GM19043 (cell line): ENCODE data around the gene OR5H15.
"Not testable (repeated sequence)": the region's sequence is repeated elsewhere in the genome, so short reads cannot be mapped to it uniquely, and the experiment has no call there.

ENCODE experiments used
- ATAC-seq: cut with Tn5 transposase; IDR thresholded peaks from one replicate; pipeline ENCODE4 v1.9.1; 2021; ENCODE audit warnings: low read depth; ENCODE audit not compliant: unreplicated experiment

The OR5H15 gene

DNA sequence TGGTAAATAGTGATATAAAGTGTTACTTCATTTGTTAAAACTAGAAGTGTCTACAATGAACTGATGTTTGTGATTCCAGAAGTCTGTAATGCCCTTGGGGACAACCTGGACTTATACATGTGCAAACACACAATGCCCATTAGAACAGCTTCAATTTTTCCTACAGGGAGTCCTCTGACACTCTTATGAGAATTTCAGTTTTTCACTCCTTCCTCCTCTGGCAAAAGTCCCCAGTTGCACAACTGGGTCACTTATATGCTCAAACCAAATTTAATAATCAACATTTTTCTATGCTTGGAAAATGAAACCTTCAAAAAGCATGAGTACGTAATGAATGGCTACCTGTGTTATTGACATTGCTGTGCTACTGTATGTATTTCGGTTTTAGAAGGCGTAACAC lies at the start of gene OR5H15:
TSS of gene OR5H15 (plus strand) at position 301 of the 400 bp plus-strand sequence. CDS start 2,004 bp downstream, outside the sequence.
- ATAC-seq: no peak

DNA sequence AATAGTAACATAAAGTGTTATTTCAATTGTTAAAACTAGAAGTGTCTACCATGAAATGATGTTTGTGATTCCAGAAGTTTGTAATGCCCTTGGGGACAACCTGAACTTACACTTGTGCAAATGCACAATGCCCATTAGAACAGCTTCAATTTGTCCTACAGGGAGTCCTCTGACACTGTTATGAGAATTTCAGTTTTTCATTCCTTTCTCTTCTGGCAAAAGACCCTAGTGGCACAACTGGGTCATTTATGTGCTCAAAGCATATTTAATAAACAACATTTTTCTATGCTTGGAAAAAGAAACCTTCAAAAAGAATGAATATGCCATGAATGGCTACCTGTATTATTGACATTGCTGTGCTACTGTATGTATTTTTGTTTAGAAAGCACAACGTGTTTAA lies 36.1 kb upstream of the OR5H15 start, which contains the start of gene OR5H1:
TSS of gene OR5H1 (plus strand) at position 301 of the 400 bp plus-strand sequence. CDS start 1,977 bp downstream, outside the sequence.
- no peak for ATAC-seq

DNA sequence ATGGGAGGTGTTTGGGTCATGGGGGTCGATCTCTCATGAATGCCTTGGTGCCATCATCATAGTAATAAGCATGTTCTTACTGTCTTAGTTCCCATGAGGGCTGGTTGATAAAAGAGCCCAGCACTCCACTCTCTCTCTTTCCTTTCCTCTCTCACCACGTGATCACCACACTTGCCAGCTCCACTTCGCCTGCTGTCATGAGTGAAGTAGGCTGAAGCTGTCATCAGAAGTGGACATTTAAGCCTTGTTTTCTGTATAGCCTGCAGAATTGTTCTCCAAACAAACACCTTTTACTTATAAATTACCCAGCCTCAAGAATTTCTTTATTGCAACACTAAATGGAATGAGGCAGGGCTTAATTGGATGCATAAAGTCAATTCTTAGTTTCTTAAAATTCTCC lies 29.9 kb upstream of the OR5H15 start:
- ATAC-seq: no peak

DNA sequence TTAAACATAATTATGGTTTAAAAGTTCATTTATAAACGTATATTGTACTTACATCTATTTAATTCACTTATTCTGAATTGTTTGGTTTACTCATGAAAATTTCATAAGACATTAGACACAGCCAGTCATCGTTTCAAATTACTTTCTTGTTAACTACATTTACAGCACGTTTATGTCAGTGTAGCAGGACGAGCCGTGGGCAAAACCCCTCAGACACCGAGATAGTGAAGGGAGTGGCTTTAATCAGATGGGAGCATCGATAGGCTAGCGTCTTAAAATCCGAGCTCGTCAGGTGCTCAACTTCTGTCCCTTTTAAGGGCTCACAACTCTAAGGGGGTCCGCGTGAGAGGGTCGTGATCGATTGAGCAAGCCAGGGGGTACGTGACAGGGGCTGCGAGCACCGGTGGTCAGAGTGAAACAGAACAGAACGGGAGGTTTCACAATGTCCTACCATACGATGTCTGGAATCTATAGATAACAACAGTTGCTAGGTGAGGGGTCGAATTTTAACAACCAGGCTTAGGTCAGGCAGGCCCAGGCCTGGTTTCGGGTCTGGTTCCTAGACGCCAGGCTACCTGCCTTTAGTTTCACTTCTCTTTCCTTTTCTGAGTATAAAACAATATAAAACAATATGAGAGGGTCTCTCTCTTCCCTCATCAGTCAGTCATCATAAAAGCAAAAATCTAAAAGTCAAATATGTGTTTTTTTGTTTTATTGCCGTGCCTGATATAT lies 28.5 kb upstream of the OR5H15 start:
- not testable (repeated sequence) for ATAC-seq

DNA sequence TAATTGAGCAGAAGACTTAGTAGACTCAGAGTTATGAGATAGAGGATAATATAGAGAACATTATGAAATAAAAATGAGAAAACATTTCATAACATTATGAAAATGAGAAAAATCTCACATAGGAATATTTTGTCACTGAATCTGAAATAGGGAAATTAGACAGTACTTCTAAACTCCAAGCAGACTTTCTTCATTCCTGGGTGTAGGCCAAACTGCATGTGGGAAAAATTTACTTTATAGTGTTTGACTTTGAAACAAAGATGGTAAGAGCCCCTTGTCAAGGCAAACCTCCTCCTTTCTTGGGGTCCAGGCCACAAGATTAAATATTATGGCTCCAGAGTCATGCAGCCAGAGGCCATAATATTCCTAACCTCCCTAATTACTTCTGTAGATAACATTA lies 26.0 kb upstream of the OR5H15 start:
- no peak for ATAC-seq

DNA sequence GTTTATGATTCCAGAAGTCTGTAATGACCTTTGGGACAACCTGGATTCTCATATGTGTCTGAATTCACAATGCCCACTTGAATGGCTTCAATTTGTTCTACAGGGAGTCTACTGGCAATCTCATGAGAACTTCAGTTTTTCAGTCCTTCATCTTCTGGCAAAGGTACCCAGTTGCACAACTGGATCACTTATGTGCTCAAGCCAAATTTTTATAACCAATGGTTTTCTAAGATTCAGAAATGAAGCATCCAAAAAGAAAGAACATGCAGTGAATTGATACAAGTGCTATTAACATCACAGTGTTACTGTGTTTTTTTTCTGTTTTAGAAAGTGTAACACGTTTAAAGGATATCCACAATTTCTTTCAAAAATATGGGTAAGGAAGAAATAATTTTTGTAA lies 19.3 kb upstream of the OR5H15 start, which contains the start of gene OR5H14:
TSS of gene OR5H14 (plus strand) at position 301 of the 400 bp plus-strand sequence. CDS start 1,907 bp downstream, outside the sequence.
- no peak for ATAC-seq

DNA sequence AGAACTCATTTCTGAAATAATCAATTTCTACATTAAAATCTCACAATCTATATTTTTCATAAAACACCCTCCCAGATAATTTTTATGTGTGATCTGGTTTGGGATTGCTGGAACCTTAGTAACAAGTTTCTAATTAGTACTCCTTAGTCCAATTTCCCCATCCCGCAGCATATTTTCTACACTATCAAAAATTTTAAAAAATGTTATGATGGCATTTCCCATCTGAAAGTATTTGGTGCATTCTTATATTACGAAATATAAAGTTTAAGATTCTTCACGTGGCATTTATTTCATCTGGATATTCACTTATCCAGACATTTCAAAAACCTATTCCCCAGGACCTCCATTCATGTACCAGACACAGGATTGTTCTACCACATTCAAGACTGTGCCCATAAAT lies 17.7 kb upstream of the OR5H15 start:
- ATAC-seq: no peak

DNA sequence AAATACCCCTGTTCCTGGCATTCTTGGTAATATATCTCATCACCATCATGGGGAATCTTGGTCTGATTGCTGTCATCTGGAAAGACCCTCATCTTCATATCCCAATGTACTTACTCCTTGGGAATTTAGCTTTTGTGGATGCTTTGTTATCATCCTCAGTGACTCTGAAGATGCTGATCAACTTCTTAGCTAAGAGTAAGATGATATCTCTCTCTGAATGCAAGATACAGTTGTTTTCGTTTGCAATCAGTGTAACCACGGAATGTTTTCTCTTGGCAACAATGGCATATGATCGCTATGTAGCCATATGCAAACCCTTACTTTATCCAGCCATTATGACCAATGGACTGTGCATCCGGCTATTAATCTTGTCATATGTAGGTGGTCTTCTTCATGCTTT lies 17.0 kb upstream of the OR5H15 start:
- not testable (repeated sequence) for ATAC-seq

DNA sequence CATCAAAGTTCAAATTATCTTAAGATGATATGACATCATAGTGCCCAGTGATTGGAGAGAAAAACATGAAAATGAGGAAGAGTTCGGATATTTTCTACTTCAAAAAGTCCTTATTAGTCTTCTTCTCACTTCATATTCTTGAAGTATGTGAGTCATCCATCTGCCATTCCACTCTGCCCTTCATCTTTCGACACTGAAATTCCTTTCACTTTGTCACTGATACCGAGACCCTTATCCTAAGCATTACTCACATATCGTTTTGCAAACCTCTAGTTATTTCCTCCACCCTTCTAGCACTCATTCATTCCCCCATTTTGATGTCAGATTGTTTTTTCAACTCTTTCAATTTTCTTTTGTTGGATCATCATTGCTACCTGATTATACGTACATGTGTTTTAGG lies 15.3 kb upstream of the OR5H15 start:
- ATAC-seq: no peak

DNA sequence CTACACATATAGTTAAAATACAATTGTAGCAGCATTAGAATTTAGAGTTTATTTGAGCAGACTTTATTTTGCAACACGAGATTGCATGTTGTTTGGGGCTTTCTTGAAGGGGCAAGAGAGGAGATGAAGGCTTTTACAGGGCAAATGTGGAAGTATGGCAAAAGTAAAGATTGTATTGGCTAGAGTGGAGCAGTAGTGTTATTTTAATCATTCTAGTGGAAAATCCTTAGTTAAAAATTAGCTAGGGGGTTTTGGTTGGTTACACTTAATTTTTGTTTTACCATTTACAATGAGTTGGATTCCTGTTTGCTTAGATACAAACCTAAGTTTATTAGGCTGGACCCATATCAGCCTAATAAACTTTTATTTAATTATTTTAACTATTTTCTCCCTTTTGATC lies 4.6 kb downstream of the OR5H15 start:
- no peak for ATAC-seq

DNA sequence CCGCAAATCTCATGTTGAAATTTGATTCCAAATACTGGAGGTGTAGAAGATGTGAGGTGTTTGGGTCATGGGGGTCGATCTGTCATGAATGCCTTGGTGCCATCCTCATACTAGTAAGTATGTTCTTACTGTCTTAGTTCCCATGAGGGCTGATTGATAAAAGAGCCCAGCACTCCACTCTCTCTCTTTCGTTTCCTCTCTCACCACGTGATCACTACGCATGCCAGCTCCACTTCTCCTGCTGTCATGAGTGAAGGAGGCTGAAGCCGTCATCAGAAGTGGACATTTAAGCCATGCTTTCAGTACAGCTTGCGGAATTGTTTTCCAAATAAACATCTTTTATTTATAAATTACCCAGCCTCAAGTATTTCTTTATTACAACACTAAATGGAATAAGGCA lies 6.1 kb downstream of the OR5H15 start:
- ATAC-seq: no peak

DNA sequence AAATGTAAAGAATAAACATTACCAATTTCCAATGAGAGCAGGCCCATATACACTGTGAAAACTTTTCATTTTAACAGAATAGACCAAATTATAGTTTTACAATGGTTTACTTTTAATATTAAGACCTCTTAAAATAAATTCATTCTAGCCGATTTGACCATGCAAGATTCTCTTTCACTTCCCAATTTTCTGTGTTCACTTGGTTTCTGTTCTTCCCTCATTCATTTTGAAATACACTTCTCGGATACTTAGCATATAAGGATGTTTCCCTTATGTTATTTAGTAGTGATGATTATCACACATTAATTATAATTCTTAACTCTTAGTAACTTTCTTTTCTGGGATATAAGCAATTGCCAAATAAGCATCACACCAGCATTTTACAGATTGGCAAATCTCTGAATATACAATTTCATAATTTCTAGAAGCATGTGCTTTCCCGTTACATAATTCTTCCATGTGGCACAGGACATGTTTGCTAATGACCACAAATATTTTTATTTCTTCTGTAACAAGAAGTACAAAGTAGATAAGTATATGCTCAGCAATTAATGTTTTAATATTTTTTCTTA lies 13.9 kb downstream of the OR5H15 start:
- no peak for ATAC-seq

DNA sequence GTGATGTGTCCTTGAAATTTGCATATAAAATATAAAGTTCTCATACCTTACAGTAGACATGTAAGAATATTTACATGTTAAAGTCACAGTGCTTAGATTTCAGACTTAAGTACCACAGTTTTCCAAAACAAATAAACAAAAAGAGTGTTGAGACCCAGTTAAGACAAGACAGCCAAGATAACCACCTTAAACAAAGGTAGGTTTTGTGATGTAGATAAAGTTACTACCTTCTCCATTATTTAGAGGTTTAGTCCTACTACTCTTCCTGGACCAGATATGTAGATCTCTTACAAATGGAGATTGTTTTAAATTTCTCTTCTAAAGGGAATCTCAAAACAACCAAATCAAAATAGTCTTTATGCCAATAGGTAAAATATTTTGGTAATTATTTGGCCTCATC lies 15.7 kb downstream of the OR5H15 start:
- ATAC-seq: no peak

DNA sequence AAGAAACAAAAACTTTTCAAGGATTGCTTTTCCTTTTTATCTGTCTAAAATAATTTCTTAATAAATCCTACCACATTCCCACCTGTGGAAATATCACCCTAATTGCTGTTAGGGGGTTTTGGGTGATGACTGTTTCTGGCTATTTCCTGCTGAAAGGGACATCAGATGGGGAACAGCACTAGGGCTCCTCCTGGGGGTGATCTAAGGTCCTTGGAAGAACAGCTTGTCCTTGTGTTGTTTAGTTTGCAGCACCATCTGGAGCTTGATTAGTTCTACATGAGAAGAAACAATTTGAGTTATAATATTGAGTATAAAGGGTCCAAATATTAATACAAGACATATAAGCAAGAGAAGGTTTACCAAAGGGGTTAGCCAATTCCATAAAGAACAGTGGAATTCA lies 18.7 kb downstream of the OR5H15 start:
- no peak for ATAC-seq

DNA sequence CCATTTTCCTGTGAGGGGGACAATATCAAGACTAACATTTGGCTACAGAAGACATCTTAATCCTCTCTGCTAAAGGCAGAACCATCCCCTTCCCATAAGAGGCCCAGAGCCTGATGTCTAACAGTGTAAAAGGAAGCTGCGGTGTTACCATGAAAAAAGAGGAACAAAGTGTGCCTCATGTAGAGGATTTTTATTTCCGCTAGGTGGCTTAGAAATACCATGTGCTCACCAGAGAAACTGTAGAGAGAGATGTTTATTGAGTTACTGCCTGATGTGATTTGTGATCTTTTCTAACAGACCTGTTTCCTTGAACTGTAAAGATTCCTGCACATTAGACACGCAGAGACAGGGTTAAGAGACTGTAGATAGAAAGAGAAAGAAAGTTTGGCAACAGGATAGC lies 22.0 kb downstream of the OR5H15 start:
- ATAC-seq: no peak

DNA sequence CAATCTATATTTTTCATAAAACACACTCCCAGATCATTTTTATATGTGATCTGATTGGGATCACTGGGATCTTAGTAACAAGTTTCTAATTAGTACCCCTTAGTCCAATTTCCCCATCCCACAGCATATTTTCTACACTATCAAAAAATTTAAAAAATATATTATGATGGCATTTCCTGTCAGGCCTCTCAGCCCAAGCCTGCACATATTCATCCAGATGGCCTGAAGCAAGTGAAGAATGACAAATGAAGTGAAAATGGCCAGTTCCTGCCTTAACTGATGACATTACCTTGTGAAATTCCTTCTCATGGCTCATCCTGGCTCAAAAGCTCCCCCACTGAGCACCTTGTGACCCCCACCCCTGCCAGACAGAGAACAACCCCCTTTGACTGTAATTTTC lies 24.4 kb downstream of the OR5H15 start:
- not testable (repeated sequence) for ATAC-seq

DNA sequence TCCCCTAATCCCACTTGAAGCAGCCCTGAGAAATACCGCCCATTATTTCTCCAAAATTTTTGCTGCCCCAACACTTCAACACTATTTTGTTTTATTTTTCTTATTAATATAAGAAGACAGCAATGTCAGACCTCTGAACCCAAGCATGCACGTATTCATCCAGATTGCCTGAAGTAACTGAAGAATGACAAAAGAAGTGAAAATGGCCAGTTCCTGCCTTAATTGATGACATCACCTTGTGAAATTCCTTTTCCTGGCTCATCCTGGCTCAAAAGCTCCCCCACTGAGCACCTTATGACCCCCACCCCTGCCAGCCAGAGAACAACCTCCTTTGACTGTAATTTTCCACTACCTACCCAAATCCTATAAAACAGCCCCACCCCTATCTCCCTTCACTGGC lies 29.8 kb downstream of the OR5H15 start:
- ATAC-seq: not testable (repeated sequence)

DNA sequence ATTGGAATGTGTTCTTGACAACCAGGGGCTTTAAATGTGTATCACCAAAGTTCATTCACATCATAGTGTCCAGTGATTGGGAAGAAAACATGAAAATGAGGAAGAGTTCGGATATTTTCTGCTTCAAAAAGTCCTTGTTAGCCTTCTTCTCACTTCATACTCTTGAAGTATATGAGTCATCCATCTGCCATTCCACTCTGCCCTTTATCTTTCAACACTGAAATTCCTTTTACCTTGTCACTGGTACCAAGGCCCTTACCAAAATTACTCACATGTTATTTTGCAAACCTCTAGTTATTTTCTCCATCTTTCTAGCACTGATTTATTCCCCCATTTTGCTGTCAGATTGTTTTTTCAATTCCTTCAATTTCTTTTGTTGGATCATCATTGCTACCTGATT lies 32.5 kb downstream of the OR5H15 start:
- no peak for ATAC-seq

DNA sequence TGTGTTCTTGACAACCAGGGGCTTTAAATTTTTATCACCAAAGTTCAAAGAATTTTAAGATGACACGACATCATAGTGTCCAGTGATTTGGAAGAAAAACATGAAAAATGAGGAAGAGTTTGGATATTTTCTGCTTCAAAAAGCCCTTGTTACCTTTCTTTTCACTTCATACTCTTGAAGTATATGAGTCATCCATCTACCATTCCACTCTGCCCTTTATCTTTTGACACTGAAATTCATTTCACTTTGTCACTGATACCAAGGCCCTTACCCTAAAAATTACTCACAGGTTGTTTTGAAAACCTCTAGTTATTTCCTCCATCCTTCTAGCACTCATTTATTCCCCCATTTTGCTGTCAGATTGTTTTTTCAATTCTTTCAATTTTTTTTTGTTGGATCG lies 42.7 kb downstream of the OR5H15 start:
- no peak for ATAC-seq

DNA sequence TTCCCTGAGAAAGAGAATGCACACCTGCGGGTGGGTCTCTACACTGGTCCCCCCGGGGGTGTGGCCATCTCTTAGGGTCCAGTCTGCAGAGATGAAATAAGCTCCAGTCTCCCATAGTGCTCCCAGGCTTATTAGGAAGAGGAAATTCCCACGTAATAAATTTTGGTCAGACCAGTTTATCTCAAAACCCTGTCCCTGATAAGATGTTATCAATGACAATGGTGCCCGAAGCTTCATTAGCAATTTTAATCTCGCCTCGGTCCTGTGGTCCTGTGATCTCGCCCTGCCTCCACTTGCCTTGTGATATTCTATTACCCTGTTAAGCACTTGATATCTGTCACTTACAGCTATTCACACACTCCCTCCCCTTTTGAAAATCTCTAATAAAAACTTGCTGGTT lies 46.8 kb downstream of the OR5H15 start:
- ATAC-seq: no peak

DNA sequence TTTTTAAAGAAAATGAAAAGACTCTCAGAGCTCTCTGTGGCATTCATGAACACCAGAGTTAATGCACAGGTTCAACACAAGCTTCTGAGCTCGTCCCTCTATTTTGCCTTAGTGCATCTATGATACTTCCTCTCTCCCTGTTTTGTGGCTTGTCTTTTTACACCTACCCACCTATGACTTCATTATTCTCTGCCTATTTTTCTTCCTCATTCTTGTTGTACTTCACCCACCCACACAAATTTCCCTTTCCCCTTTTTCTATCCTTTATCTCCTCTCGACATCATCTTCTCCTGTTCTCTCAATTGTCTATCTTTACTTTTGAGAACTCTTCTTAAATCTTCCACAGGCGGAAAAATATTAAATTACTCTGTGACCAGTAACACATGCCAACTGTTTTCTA lies 48.6 kb downstream of the OR5H15 start:
- ATAC-seq: no peak
